Measurements from ENCODE around the gene SYPL1. TPM values are rescaled to one million over a fixed set of nuclear protein-coding genes. Genes with fewer than 3 reads are reported as not detected.

The SYPL1 gene
- total RNA-seq, 2 donors from 2014 or later, result 87.9 to 132 TPM

DNA sequence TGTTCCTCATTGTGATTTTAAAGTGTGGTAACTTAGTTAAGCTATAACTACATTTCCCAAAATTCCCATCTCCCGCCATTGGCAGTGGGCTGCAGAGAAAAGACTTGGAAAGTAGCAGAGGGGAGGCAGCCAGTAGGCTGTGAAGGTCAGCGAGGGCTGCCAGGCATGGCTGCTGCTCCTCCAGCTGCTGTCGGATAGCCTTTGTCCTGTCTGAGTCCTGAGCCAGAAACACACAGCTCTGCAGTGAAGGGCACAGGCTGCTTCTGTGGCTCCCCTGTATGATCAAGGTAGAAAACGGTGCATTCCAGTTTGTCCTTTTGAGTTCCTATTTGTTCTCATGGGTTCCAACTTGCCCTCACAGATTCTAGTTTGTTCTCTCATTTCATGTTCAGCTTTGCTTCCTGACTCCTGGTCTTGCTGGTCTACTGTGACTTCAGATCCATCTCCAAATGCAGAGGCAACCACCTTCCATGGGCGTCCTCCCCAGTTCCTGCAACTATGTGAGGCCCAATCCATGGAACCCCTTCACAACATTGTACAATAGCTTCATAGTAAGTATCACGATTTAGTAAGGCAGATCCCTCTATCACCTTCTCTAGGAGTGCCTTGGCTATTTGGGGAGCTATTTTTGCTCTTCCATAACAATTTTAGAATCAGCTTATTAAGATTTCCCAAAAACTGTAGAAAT lies 31.7 kb downstream of the SYPL1 start:
- Histone ChIP-seq H3K27me3 (replicated peaks; ENCODE audit: insufficient read depth) (no peaks in the 10 kb centered on the region), H3K4me1 (replicated peaks) (no peaks in the 10 kb centered on the region), H3K36me3 (no peaks in the 10 kb centered on the region), H3K9me3 (no peaks in the 10 kb centered on the region), H3K27ac (no peak overlapping the region), H3K4me3 (no peak overlapping the region)
- DNase-seq (ENCODE audit: low spot score), result no peak
- TF ChIP-seq POLR2AphosphoS5 (IDR thresholded peaks at IDR 0.05), result no peak
- no peak for TF ChIP-seq POLR2A (IDR thresholded peaks at IDR 0.05)
- TF ChIP-seq, protein P1, sequence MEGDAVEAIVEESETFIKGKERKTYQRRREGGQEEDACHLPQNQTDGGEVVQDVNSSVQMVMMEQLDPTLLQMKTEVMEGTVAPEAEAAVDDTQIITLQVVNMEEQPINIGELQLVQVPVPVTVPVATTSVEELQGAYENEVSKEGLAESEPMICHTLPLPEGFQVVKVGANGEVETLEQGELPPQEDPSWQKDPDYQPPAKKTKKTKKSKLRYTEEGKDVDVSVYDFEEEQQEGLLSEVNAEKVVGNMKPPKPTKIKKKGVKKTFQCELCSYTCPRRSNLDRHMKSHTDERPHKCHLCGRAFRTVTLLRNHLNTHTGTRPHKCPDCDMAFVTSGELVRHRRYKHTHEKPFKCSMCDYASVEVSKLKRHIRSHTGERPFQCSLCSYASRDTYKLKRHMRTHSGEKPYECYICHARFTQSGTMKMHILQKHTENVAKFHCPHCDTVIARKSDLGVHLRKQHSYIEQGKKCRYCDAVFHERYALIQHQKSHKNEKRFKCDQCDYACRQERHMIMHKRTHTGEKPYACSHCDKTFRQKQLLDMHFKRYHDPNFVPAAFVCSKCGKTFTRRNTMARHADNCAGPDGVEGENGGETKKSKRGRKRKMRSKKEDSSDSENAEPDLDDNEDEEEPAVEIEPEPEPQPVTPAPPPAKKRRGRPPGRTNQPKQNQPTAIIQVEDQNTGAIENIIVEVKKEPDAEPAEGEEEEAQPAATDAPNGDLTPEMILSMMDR (IDR thresholded peaks at IDR 0.05), result no peak
- intact Hi-C loops (cut with DNase I), result no loop called here
- WGBS, result 94% methylated on average over 6 of the region's 6 CpGs

DNA sequence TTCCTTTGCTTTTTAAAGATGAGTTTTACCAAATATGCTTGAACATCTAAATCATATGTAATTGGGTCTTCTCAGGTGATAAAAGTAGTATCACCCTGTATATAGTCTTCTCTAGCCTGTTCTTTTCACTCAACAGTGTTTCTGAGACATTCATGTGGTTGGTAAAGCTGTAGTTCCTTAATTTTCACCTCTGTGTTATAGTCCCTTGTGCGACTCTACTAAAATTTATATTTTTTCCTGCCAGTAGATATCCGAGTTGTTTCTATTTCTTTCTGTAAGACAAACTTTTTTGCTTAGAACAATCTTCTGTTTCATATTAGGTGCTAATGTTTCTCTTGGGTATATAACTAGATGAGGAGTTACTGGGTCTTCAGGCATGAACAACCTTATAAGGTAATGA lies 35.6 kb downstream of the SYPL1 start:
- no peak for DNase-seq (ENCODE audit: low spot score)
- Histone ChIP-seq H3K4me1 (replicated peaks) (peaks cover 4% of the 10 kb centered on the region), H3K9me3 (no peaks in the 10 kb centered on the region), H3K4me3 (no peak overlapping the region), H3K36me3 (no peaks in the 10 kb centered on the region), H3K27me3 (replicated peaks; ENCODE audit: insufficient read depth) (no peaks in the 10 kb centered on the region), H3K27ac (no peak overlapping the region)
- intact Hi-C loops (cut with DNase I), result no loop called here
- 89% methylated on average over 2 of the region's 2 CpGs for WGBS
- TF ChIP-seq POLR2A (IDR thresholded peaks at IDR 0.05), result no peak
- TF ChIP-seq POLR2AphosphoS5 (IDR thresholded peaks at IDR 0.05), result no peak
- TF ChIP-seq, protein P1 (IDR thresholded peaks at IDR 0.05), result no peak

DNA sequence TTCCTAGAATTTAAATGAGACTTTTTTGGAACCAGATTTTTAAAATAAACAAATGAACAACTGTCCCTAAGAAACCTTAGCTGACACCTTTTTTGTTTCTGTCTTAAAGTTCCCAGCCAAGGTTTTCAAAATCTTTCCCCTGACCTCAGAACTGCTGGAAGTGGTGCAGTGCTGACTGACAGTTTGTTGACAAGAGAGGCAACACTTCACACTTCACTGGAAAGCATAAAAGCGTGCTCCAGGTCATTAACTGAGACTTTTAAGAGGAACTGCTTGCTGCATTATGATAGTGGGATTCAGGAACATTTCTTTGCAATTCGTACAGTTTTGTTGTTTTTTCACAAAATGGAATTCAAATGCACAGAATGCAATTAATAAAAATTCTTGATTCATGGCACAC lies 36.2 kb downstream of the SYPL1 start:
- TF ChIP-seq POLR2A (IDR thresholded peaks at IDR 0.05) (no peak), POLR2AphosphoS5 (IDR thresholded peaks at IDR 0.05) (no peak)
- TF ChIP-seq, protein P1 (IDR thresholded peaks at IDR 0.05), result no peak
- Histone ChIP-seq H3K4me1 (replicated peaks) (peaks cover 4% of the 10 kb centered on the region), H3K36me3 (no peaks in the 10 kb centered on the region), H3K27me3 (replicated peaks; ENCODE audit: insufficient read depth) (no peaks in the 10 kb centered on the region), H3K4me3 (no peak overlapping the region), H3K27ac (no peak overlapping the region), H3K9me3 (no peaks in the 10 kb centered on the region)
- 21% methylated on average over 2 of the region's 2 CpGs for WGBS
- intact Hi-C loops (cut with DNase I), result no loop called here
- no peak for DNase-seq (ENCODE audit: low spot score)

DNA sequence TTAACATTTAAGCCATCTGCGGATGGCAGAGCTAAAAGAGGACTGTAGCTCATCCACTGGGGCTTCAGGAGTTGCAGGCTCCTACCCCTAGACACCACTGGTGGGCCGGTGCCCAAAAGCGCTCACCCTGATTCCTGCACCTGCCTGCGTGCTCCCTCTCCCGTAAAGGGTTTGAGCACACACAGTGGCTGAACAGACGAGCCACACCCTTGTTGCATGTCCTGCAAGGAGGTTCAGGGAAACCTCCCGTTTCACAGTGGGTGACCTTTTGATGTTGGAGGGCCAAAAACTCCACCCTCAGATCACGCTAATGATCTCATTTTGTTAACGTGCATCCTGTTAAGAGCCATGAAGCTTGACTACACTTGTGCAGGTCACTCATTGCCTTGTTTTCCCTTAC lies 37.9 kb downstream of the SYPL1 start:
- Histone ChIP-seq H3K4me3 (no peak overlapping the region), H3K27me3 (replicated peaks; ENCODE audit: insufficient read depth) (no peaks in the 10 kb centered on the region), H3K27ac (no peak overlapping the region), H3K9me3 (no peaks in the 10 kb centered on the region), H3K36me3 (no peaks in the 10 kb centered on the region), H3K4me1 (replicated peaks) (peaks cover 4% of the 10 kb centered on the region)
- no peak for TF ChIP-seq POLR2A (IDR thresholded peaks at IDR 0.05)
- TF ChIP-seq POLR2AphosphoS5 (IDR thresholded peaks at IDR 0.05), result no peak
- TF ChIP-seq, protein P1 (IDR thresholded peaks at IDR 0.05), result no peak
- no peak for DNase-seq (ENCODE audit: low spot score)
- WGBS, result 90% methylated on average over 9 of the region's 9 CpGs
- intact Hi-C loops (cut with DNase I), result no loop called here

DNA sequence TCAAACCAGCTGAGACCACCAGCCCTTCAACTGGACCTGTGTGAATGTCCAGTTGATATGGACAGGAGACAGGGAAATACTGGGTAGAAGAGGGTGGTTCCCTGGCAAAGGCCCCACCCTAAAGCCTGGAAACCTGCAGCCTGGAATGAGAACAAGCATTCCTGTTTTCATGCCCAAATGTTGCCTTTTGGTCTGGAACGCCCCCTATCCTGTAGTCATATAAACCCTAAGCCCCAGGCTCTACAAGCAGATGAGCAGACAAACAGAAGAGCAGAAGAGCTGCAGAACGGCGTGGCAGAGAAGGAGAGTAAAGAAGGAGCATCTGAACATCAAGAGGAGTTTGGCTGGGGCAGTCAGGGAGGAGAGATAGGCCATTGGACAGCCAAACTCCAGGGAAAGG lies 38.4 kb downstream of the SYPL1 start:
- no peaks in the 10 kb centered on the region for H3K9me3 ChIP-seq
- 69% methylated on average over 3 of the region's 3 CpGs for WGBS
- no peak for DNase-seq (ENCODE audit: low spot score)
- no peaks in the 10 kb centered on the region for H3K36me3 ChIP-seq
- intact Hi-C loops (cut with DNase I), result no loop called here
- peaks cover 4% of the 10 kb centered on the region for H3K4me1 ChIP-seq (replicated peaks)
- no peaks in the 10 kb centered on the region for H3K27me3 ChIP-seq (replicated peaks; ENCODE audit: insufficient read depth)
- H3K27ac ChIP-seq, result no peak overlapping the region
- no peak overlapping the region for H3K4me3 ChIP-seq
- TF ChIP-seq POLR2A (IDR thresholded peaks at IDR 0.05) (no peak), POLR2AphosphoS5 (IDR thresholded peaks at IDR 0.05) (no peak)
- TF ChIP-seq, protein P1 (IDR thresholded peaks at IDR 0.05), result no peak

Measured in prostate gland (tissue), 2 donors.